Fibroblast of lung (primary cell): ENCODE results near the gene GPC3. TPM values are rescaled to one million over a fixed set of nuclear protein-coding genes. Genes with fewer than 3 reads are reported as not detected.

Experiments used
- DNase-seq, 2 donors: peaks; one replicate each; pipeline versions ENCODE4 v3.0.0 to v3.0.0-alpha.2; 2010; ENCODE audit warnings: low read depth in 2 of 2
- H2AFZ ChIP-seq: 2 replicates; pipeline ENCODE4 v1.5.1; 2012; ENCODE audit warnings: low read length, control low read depth, inconsistent platforms
- H3K27ac ChIP-seq: 2 replicates; pipeline ENCODE4 v1.5.1; 2011; ENCODE audit warnings: low read length, control low read depth; ENCODE audit not compliant: insufficient read depth
- H3K27me3 ChIP-seq: 2 replicates; pipeline ENCODE4 v1.5.1; 2011; ENCODE audit warnings: mild to moderate bottlenecking, low read length; ENCODE audit not compliant: control insufficient read depth, insufficient read depth
- H3K36me3 ChIP-seq: 2 replicates; pipeline ENCODE4 v1.5.1; 2011; ENCODE audit warnings: low read length; ENCODE audit not compliant: control insufficient read depth, insufficient read depth
- H3K4me1 ChIP-seq: 2 replicates; pipeline ENCODE4 v1.5.1; 2011; ENCODE audit warnings: low read length; ENCODE audit not compliant: control insufficient read depth, insufficient read depth; ENCODE audit errors: extremely low read depth
- H3K4me2 ChIP-seq: 2 replicates; pipeline ENCODE4 v1.5.1; 2011; ENCODE audit warnings: low read length, control low read depth; ENCODE audit not compliant: insufficient read depth; ENCODE audit errors: extremely low read depth
- H3K4me3 ChIP-seq, 4 experiments: fragments of 200-600 bp in 1 of 4; sonication (generic) in 1 of 4; replicated peaks in 1 of 4; 2 replicates each; pipeline ENCODE4 v1.5.1; 2011 to 2016; ENCODE audit warnings: low read length in 4 of 4, low read depth in 3 of 4, mild to moderate bottlenecking in 3 of 4, control low read depth in 2 of 4, inconsistent platforms in 1 of 4, mixed read lengths in 1 of 4; ENCODE audit not compliant: insufficient read depth in 1 of 4; ENCODE audit errors: control extremely low read depth in 1 of 4
- H3K79me2 ChIP-seq: 2 replicates; pipeline ENCODE4 v1.5.1; 2012; ENCODE audit warnings: mild to moderate bottlenecking, low read length, inconsistent platforms; ENCODE audit not compliant: control insufficient read depth, insufficient read depth
- H3K9ac ChIP-seq: 2 replicates; pipeline ENCODE4 v1.5.1; 2011; ENCODE audit warnings: mild to moderate bottlenecking, low read length, control low read depth; ENCODE audit not compliant: insufficient read depth
- H3K9me3 ChIP-seq: 2 replicates; pipeline ENCODE4 v1.5.1; 2012; ENCODE audit warnings: low read depth, low read length; ENCODE audit not compliant: control insufficient read depth, insufficient read depth
- H4K20me1 ChIP-seq: 2 replicates; pipeline ENCODE4 v1.5.1; 2011; ENCODE audit warnings: low read length; ENCODE audit not compliant: control insufficient read depth, insufficient read depth; ENCODE audit errors: extremely low read depth
- CTCF ChIP-seq, 2 donors: IDR thresholded peaks in 1 of 2; conservative IDR thresholded peaks in 1 of 2; 1 replicate in 1 of 2; 2 replicates in 1 of 2; pipeline ENCODE4 v1.5.1; 2011 to 2012; ENCODE audit warnings: low read length in 2 of 2, control low read depth in 1 of 2, inconsistent platforms in 1 of 2, low read depth in 1 of 2, mild to moderate bottlenecking in 1 of 2
- EZH2 ChIP-seq: IDR thresholded peaks from 2 replicates; pipeline ENCODE4 v1.5.1; 2012; ENCODE audit warnings: low read length, control low read depth, mild to moderate bottlenecking; ENCODE audit errors: missing control alignments
- polyA plus RNA-seq, 2 donors: library from polyadenylated mRNA; depleted of rRNA in 1 of 2; stranded (reverse) in 1 of 2; unstranded in 1 of 2; fragments of >200 nt; gene quantifications; 2 replicates each; pipeline ENCODE4 v1.2.1, GENCODE V29; 2011 to 2012; ENCODE audit warnings: missing spikeins in 1 of 2
- total RNA-seq: library from RNA; depleted of rRNA; stranded (reverse); fragments of >200 nt; gene quantifications from 2 replicates; pipeline ENCODE4 v1.2.1, GENCODE V29; 2014

GPC3 gene
- total and polyA plus RNA-seq, 2 donors (not counting 1 experiment from before 2014, with no cell fraction given) = 6.4 to 7.1 TPM

- no peak for DNase-seq
- Histone ChIP-seq H3K36me3 (no peaks in the 10 kb centered on the region), H3K4me1 (no peaks in the 10 kb centered on the region), H3K9ac (no peak overlapping the region), H3K79me2 (no peaks in the 10 kb centered on the region), H4K20me1 (no peaks in the 10 kb centered on the region), H3K27me3 (no peaks in the 10 kb centered on the region), H3K27ac (no peak overlapping the region), H3K4me3 (no peak overlapping the region), H3K9me3 (no peaks in the 10 kb centered on the region), H2AFZ (no peak overlapping the region), H3K4me2 (no peak overlapping the region)
- TF ChIP-seq CTCF (conservative IDR thresholded peaks at IDR 0.05 in 1 of 2, IDR thresholded peaks at IDR 0.05 in 1 of 2; ENCODE audit: low read depth in 1 of 2, low read length in 2 of 2) = no peak
- no peak for TF ChIP-seq EZH2
These were observed 287.7 kb downstream of the GPC3 start for GRCh38 chrX:133697656-133698055.

- H3K36me3 ChIP-seq = no peaks in the 10 kb centered on the region
- TF ChIP-seq CTCF (conservative IDR thresholded peaks at IDR 0.05 in 1 of 2, IDR thresholded peaks at IDR 0.05 in 1 of 2; ENCODE audit: low read depth in 1 of 2, low read length in 2 of 2) = no peak
- TF ChIP-seq EZH2 = no peak
- no peak overlapping the region for H3K4me2 ChIP-seq
- no peak overlapping the region for H3K9ac ChIP-seq
- no peaks in the 10 kb centered on the region for H3K9me3 ChIP-seq
- no peaks in the 10 kb centered on the region for H3K4me1 ChIP-seq
- H3K27ac ChIP-seq = no peak overlapping the region
- H4K20me1 ChIP-seq = no peaks in the 10 kb centered on the region
- H3K27me3 ChIP-seq = no peaks in the 10 kb centered on the region
- no peak overlapping the region for H3K4me3 ChIP-seq
- no peaks in the 10 kb centered on the region for H3K79me2 ChIP-seq
- no peak for DNase-seq
- no peak overlapping the region for H2AFZ ChIP-seq
These were observed 295.3 kb downstream of the GPC3 start for GRCh38 chrX:133689997-133690599.

- Histone ChIP-seq H4K20me1 (no peaks in the 10 kb centered on the region), H3K9ac (no peak overlapping the region), H3K27ac (no peak overlapping the region), H3K79me2 (no peaks in the 10 kb centered on the region), H3K9me3 (no peaks in the 10 kb centered on the region), H2AFZ (no peak overlapping the region), H3K36me3 (no peaks in the 10 kb centered on the region), H3K4me1 (no peaks in the 10 kb centered on the region), H3K4me3 (no peak overlapping the region), H3K27me3 (no peaks in the 10 kb centered on the region), H3K4me2 (no peak overlapping the region)
- TF ChIP-seq EZH2 (no peak), CTCF (conservative IDR thresholded peaks at IDR 0.05 in 1 of 2, IDR thresholded peaks at IDR 0.05 in 1 of 2; ENCODE audit: low read depth in 1 of 2, low read length in 2 of 2) (no peak)
- DNase-seq = no peak
These were observed 299.6 kb downstream of the GPC3 start for GRCh38 chrX:133685822-133686221.
